ENCODE results near the gene USB1. TPM values are rescaled to one million over a fixed set of nuclear protein-coding genes. Genes with fewer than 3 reads are reported as not detected.

USB1 gene
- polyA plus RNA-seq, 2 of the 4 experiments (the other 2 are of a cell fraction) = 88.8 to 143 TPM

- FAIRE-seq (no peak), ATAC-seq (no peak), DNase-seq (ENCODE audit: low read depth in 1 of 2, low spot score in 1 of 2) (no peak)
- Histone ChIP-seq H3K4me1 (0 out of 3 replicates have a peak, but pooled peaks cover 3% of the 10 kb centered on the region), H3K27ac (no peak overlapping the region), H3K4me2 (no peak overlapping the region), H3K4me3 (no peak overlapping the region), H3K9me3 (no peaks in the 10 kb centered on the region)
- 76% methylated on average over 9 of the region's 10 CpGs for WGBS (ENCODE audit: missing lambda C conversion rate)
- ChIA-PET POLR2A (no interaction called here), CTCF (interaction anchor here (1.0 to 1.2 kb wide), 2 partner anchors 9 to 15 kb away, joined by 3 to 4 read pairs; no protein-coding TSS in a partner anchor)
- TF ChIP-seq, protein P1, sequence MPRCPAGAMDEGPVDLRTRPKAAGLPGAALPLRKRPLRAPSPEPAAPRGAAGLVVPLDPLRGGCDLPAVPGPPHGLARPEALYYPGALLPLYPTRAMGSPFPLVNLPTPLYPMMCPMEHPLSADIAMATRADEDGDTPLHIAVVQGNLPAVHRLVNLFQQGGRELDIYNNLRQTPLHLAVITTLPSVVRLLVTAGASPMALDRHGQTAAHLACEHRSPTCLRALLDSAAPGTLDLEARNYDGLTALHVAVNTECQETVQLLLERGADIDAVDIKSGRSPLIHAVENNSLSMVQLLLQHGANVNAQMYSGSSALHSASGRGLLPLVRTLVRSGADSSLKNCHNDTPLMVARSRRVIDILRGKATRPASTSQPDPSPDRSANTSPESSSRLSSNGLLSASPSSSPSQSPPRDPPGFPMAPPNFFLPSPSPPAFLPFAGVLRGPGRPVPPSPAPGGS (IDR thresholded peaks at IDR 0.05) = no peak
- no peak for TF ChIP-seq JUNB (IDR thresholded peaks at IDR 0.05)
- no peak for TF ChIP-seq HEYL (CRISPR knock-in tag; IDR thresholded peaks at IDR 0.05)
- no peak for TF ChIP-seq SMC3 (IDR thresholded peaks at IDR 0.05)
Observed at GRCh38 chr16:57960310-57960709, 40.9 kb upstream of the USB1 start.

DNA sequence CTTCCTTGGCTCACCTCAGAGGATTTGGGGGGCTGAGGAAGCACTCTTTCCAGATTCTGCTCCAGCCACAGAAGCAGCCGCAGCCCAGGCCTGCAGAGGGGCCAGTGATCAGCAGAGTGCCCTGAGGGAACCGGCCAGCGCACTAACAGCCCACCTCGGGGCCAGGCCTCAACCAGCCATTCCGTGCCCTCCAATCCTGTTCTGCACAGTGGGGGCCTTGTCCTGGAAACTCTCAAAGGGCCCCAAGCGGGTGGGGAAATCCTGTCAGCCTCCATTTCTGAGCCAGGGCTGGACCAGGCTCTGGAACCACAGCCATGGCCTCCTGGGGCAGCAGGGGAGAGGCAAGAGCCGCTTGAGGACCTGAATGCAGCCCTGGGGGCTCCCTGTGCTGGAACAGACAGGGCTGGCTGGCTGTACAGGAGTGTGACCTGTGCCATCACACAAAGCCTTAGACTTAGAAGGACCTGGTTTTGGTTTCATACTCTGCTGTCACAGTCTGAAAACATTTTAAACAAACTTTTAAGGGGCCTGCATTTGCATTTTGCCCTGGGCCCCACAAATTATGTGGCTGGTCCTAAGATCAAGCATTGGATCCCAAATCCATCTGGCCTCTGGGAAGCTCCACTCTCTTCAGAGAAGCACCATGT, 40.3 kb upstream of the USB1 start:
- 78% methylated on average over 5 of the region's 7 CpGs for WGBS (ENCODE audit: missing lambda C conversion rate)
- DNase-seq (ENCODE audit: low read depth in 1 of 2, low spot score in 1 of 2) = no peak
- Histone ChIP-seq H3K4me3 (no peak overlapping the region), H3K27ac (no peak overlapping the region; a peak in 1 of 6 replicates), H3K4me2 (no peak overlapping the region), H3K4me1 (peaks cover 4% of the 10 kb centered on the region; the same call in 2 of the 3 replicates), H3K9me3 (no peaks in the 10 kb centered on the region)
- TF ChIP-seq ZSCAN20 (CRISPR knock-in tag; IDR thresholded peaks at IDR 0.05) (no peak), MAFK (IDR thresholded peaks at IDR 0.05; ENCODE audit: partially characterized antibody) (no peak), FOXS1 (CRISPR knock-in tag; IDR thresholded peaks at IDR 0.05) (no peak), KDM5A (IDR thresholded peaks at IDR 0.05) (no peak), SREBF2 (IDR thresholded peaks at IDR 0.05) (no peak), CEBPB (IDR thresholded peaks at IDR 0.05) (no peak), PHF8 (IDR thresholded peaks at IDR 0.05; ENCODE audit: borderline replicate concordance, low read depth) (no peak), CBX2 (IDR thresholded peaks at IDR 0.05; ENCODE audit: borderline replicate concordance, low read depth) (no peak), POLR2A (IDR thresholded peaks at IDR 0.05; ENCODE audit: low read length) (no peak), NFE2L2 (conservative IDR thresholded peaks at IDR 0.05; ENCODE audit: low read length) (no peak), MAZ (IDR thresholded peaks at IDR 0.05; ENCODE audit: borderline replicate concordance, low read depth, low read length) (no peak), USF2 (IDR thresholded peaks at IDR 0.05) (no peak), ESRRA (IDR thresholded peaks at IDR 0.05; ENCODE audit: borderline replicate concordance, low read length) (no peak), CHD2 (IDR thresholded peaks at IDR 0.05; ENCODE audit: low read length, partially characterized antibody) (no peak), SMC3 (IDR thresholded peaks at IDR 0.05) (no peak)
- TF ChIP-seq, protein P2, sequence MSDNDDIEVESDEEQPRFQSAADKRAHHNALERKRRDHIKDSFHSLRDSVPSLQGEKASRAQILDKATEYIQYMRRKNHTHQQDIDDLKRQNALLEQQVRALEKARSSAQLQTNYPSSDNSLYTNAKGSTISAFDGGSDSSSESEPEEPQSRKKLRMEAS (IDR thresholded peaks at IDR 0.05) = no peak
- ChIA-PET CTCF (interaction anchor here (0.7 to 1.3 kb wide), 3 partner anchors 8 to 29 kb away, joined by 3 to 4 read pairs (median 3); no protein-coding TSS in a partner anchor), POLR2A (no interaction called here)
- no peak for ATAC-seq
- no peak for FAIRE-seq

DNA sequence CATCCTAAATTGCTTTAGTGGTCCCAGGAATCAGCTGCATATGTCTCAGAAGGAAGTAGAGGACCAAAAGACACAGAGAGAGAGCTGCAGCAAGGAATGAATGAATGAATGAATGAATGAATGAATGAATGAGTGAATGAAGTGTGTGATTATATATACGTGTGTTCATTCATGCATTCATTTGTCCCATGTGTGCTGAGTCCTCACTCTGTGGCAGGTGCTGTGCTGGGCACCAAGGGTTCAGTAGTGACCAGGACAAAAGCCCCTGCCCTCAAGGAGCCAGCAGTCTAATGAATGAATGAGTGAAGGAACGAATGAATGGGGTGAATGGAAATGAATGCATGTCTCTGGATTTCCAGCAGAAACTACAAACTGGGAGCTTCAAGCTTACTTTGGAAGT, 39.7 kb upstream of the USB1 start:
- FAIRE-seq = no peak
- no peak for DNase-seq (ENCODE audit: low read depth in 1 of 2, low spot score in 1 of 2)
- ChIA-PET POLR2A (no interaction called here), CTCF (interaction anchor here (0.7 to 1.7 kb wide), 6 partner anchors 8 to 62 kb away, joined by 3 to 5 read pairs (median 3); no protein-coding TSS in a partner anchor)
- H3K9me3 ChIP-seq = no peaks in the 10 kb centered on the region
- H3K4me1 ChIP-seq = peaks cover 10% of the 10 kb centered on the region; the same call in 2 of the 3 replicates
- no peak overlapping the region for H3K4me2 ChIP-seq
- no peak overlapping the region for H3K27ac ChIP-seq
- no peak overlapping the region for H3K4me3 ChIP-seq
- ATAC-seq = no peak
- TF ChIP-seq HOXB5 (CRISPR knock-in tag; IDR thresholded peaks at IDR 0.05) (no peak), RAD21 (conservative IDR thresholded peaks at IDR 0.05 in 1 of 2, IDR thresholded peaks at IDR 0.05 in 1 of 2) (no peak), JUN (IDR thresholded peaks at IDR 0.05) (no peak), NR3C1 (IDR thresholded peaks at IDR 0.05) (no peak)
- TF ChIP-seq, protein P2 (IDR thresholded peaks at IDR 0.05) = no peak
- 36% methylated on average over 2 of the region's 2 CpGs for WGBS (ENCODE audit: missing lambda C conversion rate)
